AG20443 (cell line): ENCODE results near the gene PTPN12.
"Not testable (repeated sequence)": the region's sequence is repeated elsewhere in the genome, so short reads cannot be mapped to it uniquely, and the experiment has no call there.

Experiments
- DNase-seq: peaks from one replicate; pipeline ENCODE4 v3.0.0; 2012; ENCODE audit warnings: low spot score, mixed read lengths

The PTPN12 gene

GRCh38 chr7:77537136-77537777 lies at the start of gene PTPN12:
PTPN12 (plus strand) TSS chr7:77537295; CDS start chr7:77537547, 252 bp downstream.
- DNase-seq: no peak

- no peak for DNase-seq
These were observed 48.1 kb upstream of the PTPN12 start for GRCh38 chr7:77488986-77489385.

GRCh38 chr7:77497079-77497478 lies 40.0 kb upstream of the PTPN12 start:
- DNase-seq: no peak

- no peak for DNase-seq
These were observed 38.3 kb upstream of the PTPN12 start for GRCh38 chr7:77498659-77499379.

GRCh38 chr7:77501192-77501515 lies 35.9 kb upstream of the PTPN12 start:
- DNase-seq: no peak

GRCh38 chr7:77504951-77505350 lies 32.1 kb upstream of the PTPN12 start:
- no peak for DNase-seq

GRCh38 chr7:77506899-77507298 lies 30.2 kb upstream of the PTPN12 start:
- DNase-seq: no peak

- DNase-seq: not testable (repeated sequence)
These were observed 24.0 kb upstream of the PTPN12 start for GRCh38 chr7:77513002-77513670.

GRCh38 chr7:77516085-77516484 lies 21.0 kb upstream of the PTPN12 start:
- DNase-seq: no peak

- DNase-seq: no peak
These were observed 16.8 kb upstream of the PTPN12 start for GRCh38 chr7:77520261-77520660.

- DNase-seq: not testable (repeated sequence)
These were observed 15.6 kb upstream of the PTPN12 start for GRCh38 chr7:77521537-77521936.

GRCh38 chr7:77524731-77525130 lies 12.4 kb upstream of the PTPN12 start:
- DNase-seq: no peak

- peak; percentile 14 for DNase-seq
These were observed 11.9 kb upstream of the PTPN12 start for GRCh38 chr7:77525231-77525630.

GRCh38 chr7:77528368-77528767 lies 8.7 kb upstream of the PTPN12 start:
- DNase-seq: no peak

GRCh38 chr7:77529279-77529678 lies 7.8 kb upstream of the PTPN12 start:
- no peak for DNase-seq

- no peak for DNase-seq
These were observed 6.1 kb upstream of the PTPN12 start for GRCh38 chr7:77531038-77531437.

GRCh38 chr7:77532247-77532646 lies 4.8 kb upstream of the PTPN12 start:
- DNase-seq: no peak

- not testable (repeated sequence) for DNase-seq
These were observed 4.4 kb upstream of the PTPN12 start for GRCh38 chr7:77532732-77533131.

- DNase-seq: not testable (repeated sequence)
These were observed 3.0 kb upstream of the PTPN12 start for GRCh38 chr7:77534046-77534445.

GRCh38 chr7:77536017-77536412 lies 1.1 kb upstream of the PTPN12 start:
- no peak for DNase-seq

- DNase-seq: peak; percentile 99
These were observed 521 bp upstream of the PTPN12 start for GRCh38 chr7:77536413-77537135.

- peak; percentile 25 for DNase-seq
These were observed 734 bp downstream of the PTPN12 start for GRCh38 chr7:77537778-77538280.
